Liver (tissue), 9 donors: Measurements from ENCODE around the gene TMEFF1. TPM values are rescaled to one million over a fixed set of nuclear protein-coding genes. Genes with fewer than 3 reads are reported as not detected.

Experiments
- DNase-seq: peaks from one replicate; pipeline ENCODE4 v3.0.0-alpha.2; 2017; ENCODE audit warnings: low spot score
- H3K27ac ChIP-seq, 2 donors: one replicate each; pipeline ENCODE4 v1.7.0; 2013; ENCODE audit warnings: inconsistent platforms in 2 of 2, low read length in 2 of 2, control low read depth in 1 of 2, low read depth in 1 of 2, mild to moderate bottlenecking in 1 of 2
- H3K27me3 ChIP-seq, 4 donors: one replicate each; pipeline versions ENCODE4 v1.6.1 to v1.7.0; 2013; ENCODE audit warnings: low read length in 3 of 4, inconsistent platforms in 1 of 4, mild to moderate bottlenecking in 1 of 4, moderate library complexity in 1 of 4; ENCODE audit not compliant: control insufficient read depth in 4 of 4, insufficient read depth in 4 of 4
- H3K36me3 ChIP-seq, 4 donors: one replicate each; pipeline versions ENCODE4 v1.6.1 to v1.7.0; 2013; ENCODE audit warnings: low read length in 3 of 4, mild to moderate bottlenecking in 3 of 4, low read depth in 1 of 4, moderate library complexity in 1 of 4; ENCODE audit not compliant: control insufficient read depth in 4 of 4, insufficient read depth in 3 of 4
- H3K4me1 ChIP-seq, 4 donors: one replicate each; pipeline versions ENCODE4 v1.6.1 to v1.7.0; 2013; ENCODE audit warnings: low read length in 3 of 4, mild to moderate bottlenecking in 3 of 4, moderate library complexity in 1 of 4; ENCODE audit not compliant: control insufficient read depth in 4 of 4, insufficient read depth in 4 of 4
- H3K4me3 ChIP-seq, 3 donors: one replicate each; pipeline versions ENCODE4 v1.6.1 to v1.7.0; 2013; ENCODE audit warnings: low read length in 3 of 3, control low read depth in 1 of 3, low read depth in 1 of 3, mild to moderate bottlenecking in 1 of 3
- H3K9ac ChIP-seq, 2 donors: one replicate each; pipeline ENCODE4 v1.7.0; 2013; ENCODE audit warnings: low read length in 2 of 2, mild to moderate bottlenecking in 2 of 2, moderate library complexity in 2 of 2, control low read depth in 1 of 2, low read depth in 1 of 2
- H3K9me3 ChIP-seq, 4 donors: one replicate each; pipeline versions ENCODE4 v1.6.1 to v1.7.0; 2013; ENCODE audit warnings: low read length in 3 of 4; ENCODE audit not compliant: control insufficient read depth in 4 of 4
- ATF3 ChIP-seq: IDR thresholded peaks from 2 replicates; pipeline ENCODE4 v1.6.1; 2016; ENCODE audit warnings: antibody characterized with exemption
- CTCF ChIP-seq: fragments of 150-350 bp; IDR thresholded peaks from 2 replicates; pipeline ENCODE4 v1.5.1; 2017; ENCODE audit warnings: improper control_type of control experiment, low read depth, low read length; ENCODE audit not compliant: missing input control
- EGR1 ChIP-seq, 2 donors: IDR thresholded peaks; 2 replicates each; pipeline ENCODE4 v1.6.1; 2016 to 2018; ENCODE audit warnings: antibody characterized with exemption in 2 of 2, low read depth in 2 of 2
- FOXA2 ChIP-seq: IDR thresholded peaks from 2 replicates; pipeline ENCODE4 v1.6.1; 2016; ENCODE audit warnings: antibody characterized with exemption
- GABPA ChIP-seq, 2 donors: IDR thresholded peaks in 1 of 2; conservative IDR thresholded peaks in 1 of 2; 2 replicates each; pipeline ENCODE4 v1.6.1; 2016; ENCODE audit warnings: antibody characterized with exemption in 2 of 2, mild to moderate bottlenecking in 1 of 2, moderate library complexity in 1 of 2
- HNF4A ChIP-seq, 2 donors: conservative IDR thresholded peaks; 2 replicates each; pipeline ENCODE4 v1.6.1; 2016; ENCODE audit warnings: antibody characterized with exemption in 2 of 2, mild to moderate bottlenecking in 2 of 2
- HNF4G ChIP-seq: IDR thresholded peaks from 2 replicates; pipeline ENCODE4 v1.6.1; 2016; ENCODE audit warnings: antibody characterized with exemption
- JUND ChIP-seq, 2 donors: IDR thresholded peaks; 2 replicates each; pipeline ENCODE4 v1.6.1; 2016; ENCODE audit warnings: antibody characterized with exemption in 2 of 2
- MAX ChIP-seq: IDR thresholded peaks from 2 replicates; pipeline ENCODE4 v1.6.1; 2016; ENCODE audit warnings: antibody characterized with exemption
- RAD21 ChIP-seq, 2 donors: IDR thresholded peaks; 2 replicates each; pipeline ENCODE4 v1.6.1; 2016; ENCODE audit warnings: antibody characterized with exemption in 2 of 2, mild to moderate bottlenecking in 2 of 2
- REST ChIP-seq: IDR thresholded peaks from 2 replicates; pipeline ENCODE4 v1.6.1; 2016; ENCODE audit warnings: antibody characterized with exemption, mild to moderate bottlenecking
- SP1 ChIP-seq: IDR thresholded peaks from 2 replicates; pipeline ENCODE4 v1.6.1; 2018; ENCODE audit warnings: antibody characterized with exemption, mild to moderate bottlenecking
- TAF1 ChIP-seq: conservative IDR thresholded peaks from 2 replicates; pipeline ENCODE4 v1.6.1; 2016; ENCODE audit warnings: antibody characterized with exemption, mild to moderate bottlenecking
- YY1 ChIP-seq: IDR thresholded peaks from 2 replicates; pipeline ENCODE4 v1.6.1; 2016; ENCODE audit warnings: antibody characterized with exemption, mild to moderate bottlenecking
- ZBTB33 ChIP-seq: IDR thresholded peaks from 2 replicates; pipeline ENCODE4 v1.6.1; 2016; ENCODE audit warnings: antibody characterized with exemption
- WGBS: extraction: QIAGEN DNeasy Blood & Tissue Kit; methylation state at CpG from one replicate; pipeline ENCODE4 v1.1.7; 2013; 5-methylcytosine and 5-hydroxymethylcytosine counted together
- polyA plus RNA-seq, 2 donors: library from polyadenylated mRNA; stranded (reverse) in 1 of 2; unstranded in 1 of 2; fragments of 200-250 nt in 1 of 2; fragments of >200 nt in 1 of 2; fragmentation: Nextera tagmentation in 1 of 2; extraction: Ambion mirVana in 1 of 2; gene quantifications; one replicate each; pipeline versions ENCODE4 v1.2.1 to v1.2.3, GENCODE V29; 2013 to 2015
- total RNA-seq, 2 donors: library from RNA; depleted of rRNA; stranded (reverse); fragments of >200 nt; gene quantifications; one replicate each; pipeline ENCODE4 v1.2.3, GENCODE V29; 2014
- donor health status: healthy.
- donor health status: healthy.
- donor health status: healthy.
- donor health status: healthy.
- donor health status: healthy.

TMEFF1 gene
- total and polyA plus RNA-seq, 4 donors = not detected

GRCh38 chr9:100573655-100574260, 100.8 kb downstream of the TMEFF1 start:
- WGBS = 98% methylated on average over 3 of the region's 3 CpGs
- H3K9ac ChIP-seq = no peak overlapping the region
- no peaks in the 10 kb centered on the region for H3K27me3 ChIP-seq
- TF ChIP-seq EGR1 (IDR thresholded peaks at IDR 0.05; ENCODE audit: low read depth in 2 of 2) (no peak), YY1 (no peak), REST (no peak), HNF4A (conservative IDR thresholded peaks at IDR 0.05) (no peak), CTCF (no peak), TAF1 (no peak), HNF4G (no peak), RAD21 (IDR thresholded peaks at IDR 0.05) (no peak)
- H3K4me1 ChIP-seq = no peaks in the 10 kb centered on the region
- no peak overlapping the region for H3K4me3 ChIP-seq
- H3K9me3 ChIP-seq = no peaks in the 10 kb centered on the region
- H3K27ac ChIP-seq = no peak overlapping the region
- no peak for DNase-seq
- no peaks in the 10 kb centered on the region for H3K36me3 ChIP-seq

GRCh38 chr9:100575006-100575405, 102.1 kb downstream of the TMEFF1 start:
- Histone ChIP-seq H3K4me3 (no peak overlapping the region), H3K9ac (no peak overlapping the region), H3K36me3 (no peaks in the 10 kb centered on the region), H3K27ac (no peak overlapping the region), H3K4me1 (no peaks in the 10 kb centered on the region), H3K27me3 (no peaks in the 10 kb centered on the region), H3K9me3 (no peaks in the 10 kb centered on the region)
- TF ChIP-seq FOXA2 = no peak
- WGBS = 94% methylated on average over 4 of the region's 4 CpGs
- no peak for DNase-seq

- Histone ChIP-seq H3K9ac (no peak overlapping the region), H3K4me3 (no peak overlapping the region), H3K27ac (no peak overlapping the region), H3K36me3 (no peaks in the 10 kb centered on the region), H3K9me3 (no peaks in the 10 kb centered on the region), H3K27me3 (no peaks in the 10 kb centered on the region), H3K4me1 (no peaks in the 10 kb centered on the region)
- no peak for DNase-seq
- 50% methylated on average over 2 of the region's 2 CpGs for WGBS
- TF ChIP-seq EGR1 (IDR thresholded peaks at IDR 0.05; ENCODE audit: low read depth in 2 of 2) = no peak
- TF ChIP-seq SP1 = no peak
- no peak for TF ChIP-seq REST
- no peak for TF ChIP-seq HNF4G
- no peak for TF ChIP-seq MAX
- TF ChIP-seq ZBTB33 = no peak
- TF ChIP-seq ATF3 = no peak
- TF ChIP-seq GABPA (IDR thresholded peaks at IDR 0.05 in 1 of 2, conservative IDR thresholded peaks at IDR 0.05 in 1 of 2) = no peak
- TF ChIP-seq JUND (IDR thresholded peaks at IDR 0.05) = no peak
- no peak for TF ChIP-seq RAD21 (IDR thresholded peaks at IDR 0.05)
These were observed 102.9 kb downstream of the TMEFF1 start for GRCh38 chr9:100575765-100576386.
